Neural progenitor cell (in vitro differentiated cells): ENCODE data around the gene RAB31.

ENCODE experiments used
- EZH2 ChIP-seq: fragments of 200-600 bp; sonication (generic); IDR thresholded peaks from 2 replicates; pipeline ENCODE4 v1.6.1; 2017; ENCODE audit warnings: antibody characterized with exemption, mild to moderate bottlenecking, moderate library complexity
- TF ChIP-seq, protein P1 (sequence below): fragments of 200-600 bp; sonication (generic); IDR thresholded peaks from 2 replicates; pipeline ENCODE4 v1.5.1; 2017; ENCODE audit warnings: antibody characterized with exemption, mild to moderate bottlenecking

DNA sequence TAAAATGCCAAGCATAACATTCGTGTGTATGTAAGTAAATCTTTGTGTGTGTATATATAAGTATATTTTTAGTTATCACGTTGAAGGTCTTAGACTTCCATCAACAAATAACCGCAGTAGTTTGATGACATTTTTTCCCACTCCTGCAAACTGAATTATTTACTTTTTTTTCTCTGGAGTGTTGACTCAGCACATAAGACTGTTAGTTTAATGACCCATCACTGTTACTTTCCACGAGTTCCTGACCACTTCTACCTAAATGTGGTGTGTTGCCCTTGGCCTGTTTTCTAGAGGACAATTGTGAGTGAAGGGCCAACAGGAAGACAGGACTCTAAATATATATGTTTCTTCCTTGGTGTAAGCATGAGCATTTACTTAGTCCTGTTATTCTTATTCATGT is 106.3 kb downstream of the RAB31 start:
- no peak for TF ChIP-seq EZH2
- TF ChIP-seq, protein P1, sequence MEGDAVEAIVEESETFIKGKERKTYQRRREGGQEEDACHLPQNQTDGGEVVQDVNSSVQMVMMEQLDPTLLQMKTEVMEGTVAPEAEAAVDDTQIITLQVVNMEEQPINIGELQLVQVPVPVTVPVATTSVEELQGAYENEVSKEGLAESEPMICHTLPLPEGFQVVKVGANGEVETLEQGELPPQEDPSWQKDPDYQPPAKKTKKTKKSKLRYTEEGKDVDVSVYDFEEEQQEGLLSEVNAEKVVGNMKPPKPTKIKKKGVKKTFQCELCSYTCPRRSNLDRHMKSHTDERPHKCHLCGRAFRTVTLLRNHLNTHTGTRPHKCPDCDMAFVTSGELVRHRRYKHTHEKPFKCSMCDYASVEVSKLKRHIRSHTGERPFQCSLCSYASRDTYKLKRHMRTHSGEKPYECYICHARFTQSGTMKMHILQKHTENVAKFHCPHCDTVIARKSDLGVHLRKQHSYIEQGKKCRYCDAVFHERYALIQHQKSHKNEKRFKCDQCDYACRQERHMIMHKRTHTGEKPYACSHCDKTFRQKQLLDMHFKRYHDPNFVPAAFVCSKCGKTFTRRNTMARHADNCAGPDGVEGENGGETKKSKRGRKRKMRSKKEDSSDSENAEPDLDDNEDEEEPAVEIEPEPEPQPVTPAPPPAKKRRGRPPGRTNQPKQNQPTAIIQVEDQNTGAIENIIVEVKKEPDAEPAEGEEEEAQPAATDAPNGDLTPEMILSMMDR: no peak
